Measurements from ENCODE around the gene CEPT1. TPM values are rescaled to one million over a fixed set of nuclear protein-coding genes. Genes with fewer than 3 reads are reported as not detected.

The CEPT1 gene
- total and polyA plus RNA-seq, 2 experiments from 2014 or later, result 28.7 to 35.8 TPM

GRCh38 chr1:111174070-111174469 is 34.0 kb downstream of the CEPT1 start:
- Histone ChIP-seq H3K4me1 (ENCODE audit: insufficient read depth) (no peaks in the 10 kb centered on the region; the same call in 1 of the 2 replicates), H2AFZ (no peak overlapping the region), H3K36me3 (ENCODE audit: low read depth) (peaks cover 46% of the 10 kb centered on the region), H3F3A (ENCODE audit: insufficient read depth) (no peaks in the 10 kb centered on the region), H4K20me1 (ENCODE audit: insufficient read depth) (no peaks in the 10 kb centered on the region), H3K27me3 (replicated peaks; ENCODE audit: insufficient read depth) (no peaks in the 10 kb centered on the region), H3K9me3 (ENCODE audit: low read depth) (no peaks in the 10 kb centered on the region), H3K9ac (no peak overlapping the region), H3K9me2 (ENCODE audit: insufficient read depth) (no peaks in the 10 kb centered on the region), H3K79me2 (ENCODE audit: insufficient read depth) (0 out of 2 replicates have a peak, but pooled peaks cover under 1% of the 10 kb centered on the region), H3K27ac (no peak overlapping the region), H3K4me3 (no peak overlapping the region), H3K4me2 (ENCODE audit: unreplicated experiment) (no peak overlapping the region)
- in situ Hi-C loops (cut with MboI), result no loop called here
- TF ChIP-seq EZH2phosphoT487 (IDR thresholded peaks at IDR 0.05; ENCODE audit: insufficient read depth, low read depth) (no peak), EZH2 (IDR thresholded peaks at IDR 0.05; ENCODE audit: insufficient read depth, poor library complexity, severe bottlenecking) (no peak)
- no peak for DNase-seq

GRCh38 chr1:111175349-111175748 is 35.3 kb downstream of the CEPT1 start:
- H3K4me2 ChIP-seq (ENCODE audit: unreplicated experiment), result no peak overlapping the region
- DNase-seq, result no peak
- H3K27me3 ChIP-seq (replicated peaks; ENCODE audit: insufficient read depth), result no peaks in the 10 kb centered on the region
- TF ChIP-seq EZH2 (IDR thresholded peaks at IDR 0.05; ENCODE audit: insufficient read depth, poor library complexity, severe bottlenecking) (no peak), EZH2phosphoT487 (IDR thresholded peaks at IDR 0.05; ENCODE audit: insufficient read depth, low read depth) (no peak)
- no peak overlapping the region for H3K9ac ChIP-seq
- H3F3A ChIP-seq (ENCODE audit: insufficient read depth), result no peaks in the 10 kb centered on the region
- in situ Hi-C loops (cut with MboI), result no loop called here
- H4K20me1 ChIP-seq (ENCODE audit: insufficient read depth), result no peaks in the 10 kb centered on the region
- H3K4me3 ChIP-seq, result no peak overlapping the region
- peaks cover 43% of the 10 kb centered on the region for H3K36me3 ChIP-seq (ENCODE audit: low read depth)
- H3K9me3 ChIP-seq (ENCODE audit: low read depth), result no peaks in the 10 kb centered on the region
- H3K9me2 ChIP-seq (ENCODE audit: insufficient read depth), result no peaks in the 10 kb centered on the region
- H2AFZ ChIP-seq, result no peak overlapping the region
- 98 to 99% methylated on average over 3 of the region's 3 CpGs for WGBS, 2 experiments (ENCODE audit: low coverage in 1 of 2, low lambda C conversion rate in 2 of 2, missing lambda C conversion rate in 2 of 2)
- no peaks in the 10 kb centered on the region for H3K79me2 ChIP-seq (ENCODE audit: insufficient read depth)
- no peaks in the 10 kb centered on the region; the same call in 1 of the 2 replicates for H3K4me1 ChIP-seq (ENCODE audit: insufficient read depth)
- H3K27ac ChIP-seq, result no peak overlapping the region

- no peak for DNase-seq
- 89 to 100% methylated on average over 1 of the region's 1 CpG for WGBS, 2 experiments (ENCODE audit: low coverage in 1 of 2, low lambda C conversion rate in 2 of 2, missing lambda C conversion rate in 2 of 2)
- H3K79me2 ChIP-seq (ENCODE audit: insufficient read depth), result no peaks in the 10 kb centered on the region
- no peaks in the 10 kb centered on the region for H3K27me3 ChIP-seq (replicated peaks; ENCODE audit: insufficient read depth)
- in situ Hi-C loops (cut with MboI), result no loop called here
- H3K9me2 ChIP-seq (ENCODE audit: insufficient read depth), result no peaks in the 10 kb centered on the region
- no peak overlapping the region for H3K9ac ChIP-seq
- H3K9me3 ChIP-seq (ENCODE audit: low read depth), result no peaks in the 10 kb centered on the region
- TF ChIP-seq EZH2phosphoT487 (IDR thresholded peaks at IDR 0.05; ENCODE audit: insufficient read depth, low read depth) (no peak), EZH2 (IDR thresholded peaks at IDR 0.05; ENCODE audit: insufficient read depth, poor library complexity, severe bottlenecking) (no peak)
- H3K27ac ChIP-seq, result no peak overlapping the region
- H3K4me1 ChIP-seq (ENCODE audit: insufficient read depth), result no peaks in the 10 kb centered on the region; the same call in 1 of the 2 replicates
- H3K4me3 ChIP-seq, result no peak overlapping the region
- no peaks in the 10 kb centered on the region for H4K20me1 ChIP-seq (ENCODE audit: insufficient read depth)
- H3K4me2 ChIP-seq (ENCODE audit: unreplicated experiment), result no peak overlapping the region
- H3K36me3 ChIP-seq (ENCODE audit: low read depth), result peaks cover 36% of the 10 kb centered on the region
- H3F3A ChIP-seq (ENCODE audit: insufficient read depth), result no peaks in the 10 kb centered on the region; the same call in 1 of the 2 replicates
- no peak overlapping the region for H2AFZ ChIP-seq
These were observed 36.7 kb downstream of the CEPT1 start for GRCh38 chr1:111176678-111177077.

GRCh38 chr1:111179968-111180533 is 40.0 kb downstream of the CEPT1 start:
- no peaks in the 10 kb centered on the region for H3K9me2 ChIP-seq (ENCODE audit: insufficient read depth)
- H4K20me1 ChIP-seq (ENCODE audit: insufficient read depth), result no peaks in the 10 kb centered on the region
- no peaks in the 10 kb centered on the region for H3K79me2 ChIP-seq (ENCODE audit: insufficient read depth)
- H3K36me3 ChIP-seq (ENCODE audit: low read depth), result peaks cover 33% of the 10 kb centered on the region
- no peaks in the 10 kb centered on the region for H3K9me3 ChIP-seq (ENCODE audit: low read depth)
- H3K27ac ChIP-seq, result no peak overlapping the region
- no peak overlapping the region for H3K9ac ChIP-seq
- in situ Hi-C loops (cut with MboI), result no loop called here
- H3K4me1 ChIP-seq (ENCODE audit: insufficient read depth), result 0 out of 2 replicates have a peak, but pooled peaks cover 4% of the 10 kb centered on the region
- no peak for TF ChIP-seq EZH2phosphoT487 (IDR thresholded peaks at IDR 0.05; ENCODE audit: insufficient read depth, low read depth)
- TF ChIP-seq EZH2 (IDR thresholded peaks at IDR 0.05; ENCODE audit: insufficient read depth, poor library complexity, severe bottlenecking), result no peak
- H3F3A ChIP-seq (ENCODE audit: insufficient read depth), result no peaks in the 10 kb centered on the region; the same call in 1 of the 2 replicates
- no peak overlapping the region for H3K4me3 ChIP-seq
- H3K27me3 ChIP-seq (replicated peaks; ENCODE audit: insufficient read depth), result no peaks in the 10 kb centered on the region
- no peak overlapping the region for H3K4me2 ChIP-seq (ENCODE audit: unreplicated experiment)
- H2AFZ ChIP-seq, result no peak overlapping the region
- no peak for DNase-seq

- H3K36me3 ChIP-seq (ENCODE audit: low read depth), result peaks cover 38% of the 10 kb centered on the region
- no peak for TF ChIP-seq EZH2 (IDR thresholded peaks at IDR 0.05; ENCODE audit: insufficient read depth, poor library complexity, severe bottlenecking)
These were observed 42.0 kb downstream of the CEPT1 start for GRCh38 chr1:111182052-111182451.

More at GRCh38 chr1:111182052-111182451, 42.0 kb downstream of the CEPT1 start:
- H3K27ac ChIP-seq, result no peak overlapping the region
- no peaks in the 10 kb centered on the region; the same call in 1 of the 2 replicates for H3F3A ChIP-seq (ENCODE audit: insufficient read depth)
- in situ Hi-C loops (cut with MboI), result no loop called here
- WGBS, 2 experiments (ENCODE audit: low coverage in 1 of 2, low lambda C conversion rate in 2 of 2, missing lambda C conversion rate in 2 of 2), result 97 to 100% methylated on average over 2 of the region's 2 CpGs
- no peak overlapping the region for H3K9ac ChIP-seq
- H4K20me1 ChIP-seq (ENCODE audit: insufficient read depth), result no peaks in the 10 kb centered on the region
- H3K27me3 ChIP-seq (replicated peaks; ENCODE audit: insufficient read depth), result no peaks in the 10 kb centered on the region
- H3K9me2 ChIP-seq (ENCODE audit: insufficient read depth), result no peaks in the 10 kb centered on the region
- DNase-seq, result no peak
- no peak overlapping the region for H3K4me2 ChIP-seq (ENCODE audit: unreplicated experiment)
- no peak overlapping the region for H2AFZ ChIP-seq
- no peaks in the 10 kb centered on the region for H3K79me2 ChIP-seq (ENCODE audit: insufficient read depth)
- 0 out of 2 replicates have a peak, but pooled peaks cover 4% of the 10 kb centered on the region for H3K4me1 ChIP-seq (ENCODE audit: insufficient read depth)
- H3K9me3 ChIP-seq (ENCODE audit: low read depth), result no peaks in the 10 kb centered on the region
- H3K4me3 ChIP-seq, result no peak overlapping the region

All from GM23248 (cell line).